ENCODE data around the gene UCP2. TPM values are rescaled to one million over a fixed set of nuclear protein-coding genes. Genes with fewer than 3 reads are reported as not detected.

Gene UCP2
- total RNA-seq, 1 experiment from 2014 or later = 54.0 TPM

DNA sequence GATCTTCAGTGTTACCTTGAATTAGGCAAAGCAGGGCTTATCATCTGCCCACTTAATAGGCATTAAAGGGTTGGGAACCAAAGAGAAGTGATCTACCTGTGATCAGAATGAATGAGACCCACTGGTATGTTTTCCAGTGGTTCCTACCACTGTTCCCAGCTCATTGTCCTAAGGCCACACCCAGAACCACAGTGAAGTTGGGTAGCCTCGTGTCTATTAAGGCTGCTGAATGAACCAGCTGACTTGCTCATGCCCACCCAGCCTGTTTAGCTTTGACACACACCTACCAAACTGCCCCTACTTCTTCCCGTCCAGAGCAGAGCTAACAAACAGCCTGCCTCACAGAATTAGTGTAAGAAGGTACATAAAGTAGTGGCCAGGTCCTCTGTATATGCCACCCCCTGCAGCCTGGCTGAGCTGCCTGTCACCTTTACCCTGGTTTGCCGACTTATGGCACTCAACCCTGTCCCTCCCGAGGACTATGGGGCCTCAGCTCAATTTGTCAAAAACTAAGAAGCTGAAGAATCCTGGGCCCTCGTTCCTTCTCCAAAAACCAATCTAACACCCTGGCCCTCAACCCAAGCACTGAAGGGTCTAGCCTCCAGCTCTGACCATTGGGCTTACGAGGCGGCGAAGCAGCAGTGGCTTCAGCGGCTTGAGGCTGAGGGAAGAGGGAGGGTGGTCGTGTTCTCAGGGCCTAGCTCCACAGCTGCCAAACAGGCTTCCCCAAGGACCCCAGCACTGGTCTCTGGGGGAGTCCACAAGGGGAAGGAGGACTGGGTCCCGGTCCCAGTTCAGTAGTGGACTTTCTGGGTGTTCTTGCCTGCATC is 9.8 kb downstream of the UCP2 start:
- ChIA-PET POLR2A (interaction anchor here (2.4 kb wide), 1 partner anchor 9 kb away, joined by 8 read pairs; the partner anchor contains the start of gene UCP2), CTCF (no interaction called here)
- no peak for ATAC-seq
- Mint-ChIP-seq H3K4me3 (no peak overlapping the region), H3K9me3 (no peaks in the 10 kb centered on the region), H3K4me1 (no peaks in the 10 kb centered on the region), H3K27ac (no peak overlapping the region; the same call in 1 of the 2 replicates), H3K36me3 (peaks cover 40% of the 10 kb centered on the region), H3K27me3 (ENCODE audit: low read depth) (peaks cover 10% of the 10 kb centered on the region; the same call in 1 of the 2 replicates)
- TF ChIP-seq FOXK1 (CRISPR knock-in tag; IDR thresholded peaks at IDR 0.05) (no peak), SP1 (CRISPR knock-in tag; conservative IDR thresholded peaks at IDR 0.05) (no peak), OVOL2 (CRISPR knock-in tag; IDR thresholded peaks at IDR 0.05; ENCODE audit: borderline replicate concordance) (no peak), ARID4B (CRISPR knock-in tag; IDR thresholded peaks at IDR 0.05; ENCODE audit: borderline replicate concordance) (no peak), ZNF138 (CRISPR knock-in tag; conservative IDR thresholded peaks at IDR 0.05) (no peak), USF1 (CRISPR knock-in tag; IDR thresholded peaks at IDR 0.05) (no peak), HMGA2 (CRISPR knock-in tag; IDR thresholded peaks at IDR 0.05) (no peak), ZNF219 (CRISPR knock-in tag; IDR thresholded peaks at IDR 0.05; ENCODE audit: borderline replicate concordance) (no peak), USF2 (CRISPR knock-in tag; IDR thresholded peaks at IDR 0.05) (no peak), MLX (CRISPR knock-in tag; IDR thresholded peaks at IDR 0.05) (no peak), EMX1 (CRISPR knock-in tag; IDR thresholded peaks at IDR 0.05) (no peak), ZNF317 (CRISPR knock-in tag; IDR thresholded peaks at IDR 0.05; ENCODE audit: borderline replicate concordance, low read depth) (no peak), MXD4 (CRISPR knock-in tag; IDR thresholded peaks at IDR 0.05; ENCODE audit: borderline replicate concordance) (no peak), SMAD3 (CRISPR knock-in tag; IDR thresholded peaks at IDR 0.05; ENCODE audit: borderline replicate concordance) (no peak), TEAD1 (CRISPR knock-in tag; IDR thresholded peaks at IDR 0.05) (no peak)
- TF ChIP-seq, protein P1, sequence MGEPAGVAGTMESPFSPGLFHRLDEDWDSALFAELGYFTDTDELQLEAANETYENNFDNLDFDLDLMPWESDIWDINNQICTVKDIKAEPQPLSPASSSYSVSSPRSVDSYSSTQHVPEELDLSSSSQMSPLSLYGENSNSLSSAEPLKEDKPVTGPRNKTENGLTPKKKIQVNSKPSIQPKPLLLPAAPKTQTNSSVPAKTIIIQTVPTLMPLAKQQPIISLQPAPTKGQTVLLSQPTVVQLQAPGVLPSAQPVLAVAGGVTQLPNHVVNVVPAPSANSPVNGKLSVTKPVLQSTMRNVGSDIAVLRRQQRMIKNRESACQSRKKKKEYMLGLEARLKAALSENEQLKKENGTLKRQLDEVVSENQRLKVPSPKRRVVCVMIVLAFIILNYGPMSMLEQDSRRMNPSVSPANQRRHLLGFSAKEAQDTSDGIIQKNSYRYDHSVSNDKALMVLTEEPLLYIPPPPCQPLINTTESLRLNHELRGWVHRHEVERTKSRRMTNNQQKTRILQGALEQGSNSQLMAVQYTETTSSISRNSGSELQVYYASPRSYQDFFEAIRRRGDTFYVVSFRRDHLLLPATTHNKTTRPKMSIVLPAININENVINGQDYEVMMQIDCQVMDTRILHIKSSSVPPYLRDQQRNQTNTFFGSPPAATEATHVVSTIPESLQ (CRISPR knock-in tag; IDR thresholded peaks at IDR 0.05) = no peak
- no peak for DNase-seq (ENCODE audit: low spot score)

Measured in WTC11 (cell line).